Measurements from ENCODE around the gene PACRG.
A peak's percentile ranks its signal among the peaks of the same experiment; 100 is the strongest.

Gene PACRG

GRCh38 chr6:162710936-162711335 is 16.8 kb upstream of the PACRG start:
- no peak for DNase-seq

- DNase-seq, result no peak
These were observed 16.4 kb upstream of the PACRG start for GRCh38 chr6:162711376-162711775.

GRCh38 chr6:162712694-162713093 is 15.1 kb upstream of the PACRG start:
- DNase-seq, result no peak

- no peak for DNase-seq
These were observed 13.6 kb upstream of the PACRG start for GRCh38 chr6:162713974-162714780.

GRCh38 chr6:162715601-162716000 is 12.2 kb upstream of the PACRG start:
- no peak for DNase-seq

GRCh38 chr6:162719528-162719927 is 8.2 kb upstream of the PACRG start:
- no peak for DNase-seq

GRCh38 chr6:162721404-162721687 is 6.4 kb upstream of the PACRG start:
- DNase-seq, result no peak

- DNase-seq, result no peak
These were observed 5.5 kb upstream of the PACRG start for GRCh38 chr6:162722226-162722625.

GRCh38 chr6:162722633-162723032 is 5.1 kb upstream of the PACRG start:
- no peak for DNase-seq

GRCh38 chr6:162726947-162727321 is 840 bp upstream of the PACRG start:
- no peak for DNase-seq

GRCh38 chr6:162728197-162728596 is 423 bp downstream of the PACRG start:
- no peak for DNase-seq

GRCh38 chr6:162728706-162729105 is 932 bp downstream of the PACRG start:
- DNase-seq, result no peak

- DNase-seq, result no peak
These were observed 2.7 kb downstream of the PACRG start for GRCh38 chr6:162730502-162730901.

- DNase-seq, result no peak
These were observed 5.7 kb downstream of the PACRG start for GRCh38 chr6:162733489-162733888.

GRCh38 chr6:162736961-162737360 is 9.2 kb downstream of the PACRG start:
- no peak for DNase-seq

GRCh38 chr6:162750776-162751175 is 23.0 kb downstream of the PACRG start:
- peak; percentile 62 for DNase-seq

GRCh38 chr6:162751211-162751859 is 23.6 kb downstream of the PACRG start:
- no peak for DNase-seq

GRCh38 chr6:162753775-162754174 is 26.0 kb downstream of the PACRG start:
- DNase-seq, result no peak

- DNase-seq, result no peak
These were observed 42.4 kb downstream of the PACRG start for GRCh38 chr6:162770136-162770535.

GRCh38 chr6:162770955-162771354 is 43.2 kb downstream of the PACRG start:
- DNase-seq, result no peak

GRCh38 chr6:162772466-162772865 is 44.7 kb downstream of the PACRG start:
- no peak for DNase-seq

- DNase-seq, result no peak
These were observed 46.2 kb downstream of the PACRG start for GRCh38 chr6:162773996-162774395.

GRCh38 chr6:162777091-162777490 is 49.3 kb downstream of the PACRG start:
- no peak for DNase-seq

GRCh38 chr6:162778603-162779002 is 50.8 kb downstream of the PACRG start:
- DNase-seq, result no peak

All from fibroblast of skin of back (primary cell).